Mesodermal cell (in vitro differentiated cells): ENCODE data around the gene JAG2.
A peak's percentile ranks its signal among the peaks of the same experiment; 100 is the strongest.

Experiments
- H3K27ac ChIP-seq: 2 replicates; pipeline ENCODE4 v1.7.0; 2013; ENCODE audit warnings: mild to moderate bottlenecking, low read depth, low read length, moderate library complexity; ENCODE audit not compliant: severe bottlenecking
- H3K36me3 ChIP-seq: 2 replicates; pipeline ENCODE4 v1.7.1; 2013; ENCODE audit warnings: mild to moderate bottlenecking, low read length, moderate library complexity; ENCODE audit not compliant: control insufficient read depth, insufficient read depth
- H3K4me1 ChIP-seq: one replicate; pipeline ENCODE4 v1.7.1; 2013; ENCODE audit warnings: mild to moderate bottlenecking, low read length; ENCODE audit not compliant: insufficient read depth, control insufficient read depth, poor library complexity, severe bottlenecking
- H3K4me3 ChIP-seq: 2 replicates; pipeline ENCODE4 v1.7.0; 2013; ENCODE audit warnings: low read length, control low read depth, mild to moderate bottlenecking; ENCODE audit not compliant: insufficient read depth, poor library complexity, severe bottlenecking; ENCODE audit errors: extremely low read depth
- H3K9me3 ChIP-seq: 2 replicates; pipeline ENCODE4 v1.7.1; 2013; ENCODE audit warnings: mild to moderate bottlenecking, low read length, moderate library complexity; ENCODE audit not compliant: control insufficient read depth
- WGBS, 2 experiments: methylation state at CpG; one replicate each; pipeline ENCODE4 v1.1.5; 2013; ENCODE audit warnings: missing lambda C conversion rate in 2 of 2; ENCODE audit not compliant: insufficient coverage in 2 of 2; 5-methylcytosine and 5-hydroxymethylcytosine counted together

The JAG2 gene

DNA sequence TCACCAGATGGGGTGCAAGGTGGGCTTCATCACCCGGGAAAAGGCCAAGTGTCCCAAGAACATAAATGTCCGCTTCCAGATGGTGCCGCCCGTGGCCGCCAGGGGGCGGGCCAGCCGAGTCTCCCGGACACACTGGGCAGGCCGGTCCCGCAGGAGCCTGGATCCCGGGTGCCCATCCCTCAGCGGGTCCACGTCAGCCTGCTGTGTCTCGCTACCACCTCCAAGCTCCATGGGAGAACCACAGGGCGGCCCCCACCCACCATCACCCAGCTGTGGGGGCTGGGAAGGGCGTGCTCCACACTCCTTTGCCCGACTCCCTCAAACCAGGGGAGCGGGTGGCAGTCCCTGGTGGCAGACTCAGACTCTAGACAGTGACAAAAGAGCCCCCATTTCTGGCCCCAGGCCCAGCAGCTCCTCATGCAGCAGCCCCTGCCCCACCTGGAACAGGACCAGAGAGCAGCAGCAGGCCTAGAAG, 34.5 kb upstream of the JAG2 start:
- 6 to 11% methylated on average over 12 to 18 of the region's 18 CpGs for WGBS, 2 experiments
- H3K4me1 ChIP-seq = peaks cover 11% of the 10 kb centered on the region
- H3K27ac ChIP-seq = no peak overlapping the region
- H3K9me3 ChIP-seq = no peaks in the 10 kb centered on the region
- no peak overlapping the region for H3K4me3 ChIP-seq
- no peaks in the 10 kb centered on the region for H3K36me3 ChIP-seq

DNA sequence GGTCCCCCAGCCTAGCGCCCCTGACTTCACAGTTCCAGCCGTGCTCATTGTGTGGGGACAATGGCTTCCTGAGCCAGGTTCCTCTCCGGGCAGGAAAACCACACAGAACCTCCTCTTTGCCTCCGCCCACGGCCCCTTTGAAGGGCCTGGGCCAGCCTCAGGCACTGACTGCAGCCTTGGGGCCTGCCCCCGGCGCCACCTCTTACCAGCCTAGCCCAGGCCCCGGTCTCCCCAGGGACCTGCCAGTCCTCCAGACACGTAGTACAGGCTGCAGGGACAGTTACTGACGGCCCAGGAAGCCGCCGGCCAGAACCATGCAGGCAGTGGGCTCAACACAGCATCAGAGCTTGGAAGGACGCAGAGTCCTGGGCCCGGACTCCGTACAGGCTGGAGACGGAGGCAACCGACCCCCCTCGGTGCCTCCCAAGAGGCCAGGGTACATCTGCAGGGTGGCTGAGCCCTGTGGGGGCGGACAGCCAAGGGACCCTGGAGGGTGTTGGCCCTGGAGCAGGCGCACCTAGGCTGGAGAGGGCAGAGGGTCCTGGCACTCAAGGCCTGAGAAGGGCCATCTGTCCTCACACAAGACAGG, 33.4 kb upstream of the JAG2 start:
- 85 to 86% methylated on average over 17 to 20 of the region's 20 CpGs for WGBS, 2 experiments
- Histone ChIP-seq H3K4me1 (peaks cover 22% of the 10 kb centered on the region), H3K36me3 (no peaks in the 10 kb centered on the region), H3K9me3 (no peaks in the 10 kb centered on the region), H3K4me3 (no peak overlapping the region), H3K27ac (no peak overlapping the region)

DNA sequence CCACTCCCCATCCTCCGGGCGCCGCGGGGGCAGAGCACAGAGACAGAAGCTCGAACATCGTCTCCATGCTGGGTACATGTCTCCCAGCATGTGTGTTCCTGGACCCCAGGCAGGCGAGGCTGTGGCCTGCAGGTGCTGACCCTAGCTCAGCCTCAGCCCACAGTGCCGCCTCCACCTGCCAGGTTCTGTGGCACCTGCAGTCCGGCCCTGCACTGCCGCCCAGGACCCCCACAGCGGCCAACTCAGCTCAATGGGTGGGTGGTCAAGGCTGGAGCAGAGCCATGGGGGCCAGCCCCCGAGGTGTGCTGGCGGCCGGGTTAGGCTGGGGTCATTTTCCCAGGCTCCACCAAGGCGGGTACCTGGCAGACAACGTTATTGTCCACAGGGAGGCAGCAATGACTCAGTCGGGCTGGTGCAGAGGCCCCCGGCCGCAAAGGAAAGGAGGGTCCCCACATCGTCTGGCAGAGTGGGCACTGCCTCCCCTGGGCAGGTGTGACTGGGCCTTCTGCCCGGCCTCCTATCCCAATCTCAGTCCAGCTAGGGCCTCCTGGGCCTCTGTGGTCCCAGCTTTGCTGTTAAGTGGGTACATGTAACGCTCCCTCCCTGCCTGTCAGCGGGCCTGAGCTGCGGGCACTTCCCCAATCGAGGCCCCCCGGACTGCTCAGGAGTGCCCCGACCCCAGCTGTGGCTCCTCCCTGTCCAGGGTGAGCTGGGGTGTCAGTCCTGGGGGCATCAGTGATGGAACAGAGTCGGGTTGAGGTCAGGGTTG, 32.8 kb upstream of the JAG2 start:
- Histone ChIP-seq H3K27ac (no peak overlapping the region), H3K4me3 (no peak overlapping the region), H3K4me1 (peaks cover 28% of the 10 kb centered on the region), H3K36me3 (no peaks in the 10 kb centered on the region), H3K9me3 (no peaks in the 10 kb centered on the region)
- WGBS, 2 experiments = 80 to 83% methylated on average over 24 to 27 of the region's 28 CpGs

DNA sequence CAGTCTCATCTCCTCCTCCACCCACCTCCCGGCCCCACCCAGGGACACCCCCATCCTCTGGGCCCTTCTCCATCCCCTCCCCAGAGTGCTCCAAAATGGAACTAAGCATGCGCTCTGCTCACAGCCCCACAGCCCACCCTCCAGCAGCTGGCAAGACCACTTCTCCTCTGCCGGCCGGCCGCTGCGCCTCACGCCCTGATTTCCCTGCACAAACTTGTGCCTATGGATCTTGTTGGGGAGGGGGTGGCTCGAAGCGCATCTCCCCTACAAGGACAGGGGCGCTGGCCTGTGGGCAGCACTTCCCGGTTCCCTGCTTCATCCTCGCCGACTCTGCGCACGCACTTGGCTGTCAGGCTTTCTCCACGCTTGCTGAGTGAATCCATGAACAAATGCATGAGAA, 32.1 kb upstream of the JAG2 start:
- 95 to 97% methylated on average over 11 to 14 of the region's 16 CpGs for WGBS, 2 experiments
- peaks cover 34% of the 10 kb centered on the region for H3K4me1 ChIP-seq

DNA sequence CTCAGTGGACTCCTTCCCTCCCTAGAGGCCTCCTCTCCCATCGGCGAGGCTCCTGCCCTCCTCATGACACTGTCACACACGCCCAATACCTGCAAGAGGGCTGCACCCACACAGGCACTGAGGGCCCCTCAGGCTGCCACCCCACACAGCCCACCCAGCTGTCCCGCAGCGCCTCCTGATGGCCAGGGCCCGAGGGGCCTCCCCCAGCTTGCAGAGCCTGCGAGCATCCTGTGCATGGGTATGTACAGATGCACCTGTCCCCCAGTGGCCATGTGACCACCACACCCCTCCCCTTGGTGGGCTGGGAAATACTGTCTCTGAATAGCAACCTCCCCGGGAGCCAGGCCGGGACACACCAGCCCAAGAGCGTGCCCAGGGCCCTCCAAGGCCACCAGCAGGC, 31.5 kb upstream of the JAG2 start:
- WGBS, 2 experiments = 84 to 96% methylated on average over 5 to 10 of the region's 10 CpGs
- Histone ChIP-seq H3K4me3 (no peak overlapping the region), H3K9me3 (no peaks in the 10 kb centered on the region), H3K36me3 (no peaks in the 10 kb centered on the region), H3K27ac (no peak overlapping the region), H3K4me1 (peaks cover 40% of the 10 kb centered on the region)

More for the DNA sequence above, 32.1 kb upstream of the JAG2 start:
- no peak overlapping the region for H3K27ac ChIP-seq
- no peak overlapping the region for H3K4me3 ChIP-seq
- no peaks in the 10 kb centered on the region for H3K36me3 ChIP-seq
- H3K9me3 ChIP-seq = no peaks in the 10 kb centered on the region

DNA sequence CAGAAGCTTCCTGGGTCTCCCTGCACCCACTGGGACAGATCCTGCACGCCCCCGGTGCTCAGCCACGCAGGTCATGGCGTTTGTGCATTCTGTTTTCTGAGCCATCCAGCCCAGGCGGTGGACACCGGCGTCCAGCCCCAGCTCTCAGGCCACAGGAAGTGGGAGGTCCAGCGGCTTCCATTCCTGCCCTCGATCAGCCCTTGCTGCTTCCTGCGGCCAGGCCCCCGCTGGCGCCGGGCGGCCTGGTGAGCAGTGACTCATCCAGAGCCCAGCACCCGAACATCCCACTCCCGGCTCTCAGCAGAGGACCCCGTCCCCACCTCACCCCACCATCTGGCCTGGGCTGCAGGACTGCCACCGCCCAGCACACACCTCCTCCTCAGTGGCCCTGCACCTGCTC, 30.5 kb upstream of the JAG2 start:
- H3K36me3 ChIP-seq = no peaks in the 10 kb centered on the region
- WGBS, 2 experiments = 82 to 87% methylated on average over 15 to 17 of the region's 18 CpGs
- H3K27ac ChIP-seq = no peak overlapping the region
- no peak overlapping the region for H3K4me3 ChIP-seq
- peaks cover 42% of the 10 kb centered on the region for H3K4me1 ChIP-seq
- H3K9me3 ChIP-seq = no peaks in the 10 kb centered on the region

DNA sequence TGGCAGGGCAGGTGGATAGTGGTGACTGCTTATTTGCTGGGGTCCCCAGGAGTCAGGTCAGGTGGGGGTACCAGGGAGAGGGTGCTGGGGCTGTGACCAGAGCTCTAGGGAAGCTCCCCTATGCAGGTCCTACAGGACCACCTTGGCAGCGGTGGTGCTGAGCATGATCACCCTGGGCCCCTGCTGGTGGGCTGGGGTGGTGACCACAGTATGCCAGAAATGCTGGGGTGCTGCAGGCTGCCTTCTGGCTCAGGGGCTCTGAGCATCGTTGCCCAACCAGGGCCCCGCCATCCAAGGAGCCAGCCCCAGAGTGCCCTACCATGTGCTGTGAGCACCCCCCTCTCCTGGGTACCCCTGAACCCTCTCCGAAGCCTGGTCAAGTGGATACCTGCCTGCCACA, 30.0 kb upstream of the JAG2 start:
- H3K27ac ChIP-seq = no peak overlapping the region
- no peaks in the 10 kb centered on the region for H3K36me3 ChIP-seq
- H3K4me1 ChIP-seq = peaks cover 42% of the 10 kb centered on the region
- no peak overlapping the region for H3K4me3 ChIP-seq
- no peaks in the 10 kb centered on the region for H3K9me3 ChIP-seq
- 97 to 98% methylated on average over 4 of the region's 4 CpGs for WGBS, 2 experiments

DNA sequence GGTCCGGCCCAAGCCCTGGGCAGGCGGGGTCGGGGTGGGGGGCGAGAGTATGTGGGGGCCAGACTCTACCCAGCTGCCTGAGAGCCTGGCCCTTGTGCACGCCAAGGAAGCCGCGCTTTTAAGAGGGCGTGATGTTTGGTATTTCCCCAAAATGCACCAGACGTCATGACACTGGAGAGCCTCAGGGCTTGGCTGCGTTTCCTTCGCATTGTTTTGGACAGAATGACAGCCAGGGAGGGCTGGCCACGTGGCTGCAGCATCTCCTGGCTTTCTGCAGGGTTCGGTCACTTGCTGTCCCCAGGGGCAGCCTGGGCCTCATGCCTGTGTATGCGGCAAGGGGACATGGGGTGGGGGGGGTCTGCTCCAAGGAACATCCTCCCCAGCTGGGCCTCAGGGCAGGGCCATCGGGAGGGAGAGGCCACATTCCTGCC, 28.6 kb upstream of the JAG2 start:
- no peaks in the 10 kb centered on the region for H3K36me3 ChIP-seq
- peaks cover 42% of the 10 kb centered on the region for H3K4me1 ChIP-seq
- WGBS, 2 experiments = 24 to 31% methylated on average over 13 to 14 of the region's 15 CpGs
- H3K9me3 ChIP-seq = no peaks in the 10 kb centered on the region
- H3K27ac ChIP-seq = no peak overlapping the region
- H3K4me3 ChIP-seq = no peak overlapping the region

DNA sequence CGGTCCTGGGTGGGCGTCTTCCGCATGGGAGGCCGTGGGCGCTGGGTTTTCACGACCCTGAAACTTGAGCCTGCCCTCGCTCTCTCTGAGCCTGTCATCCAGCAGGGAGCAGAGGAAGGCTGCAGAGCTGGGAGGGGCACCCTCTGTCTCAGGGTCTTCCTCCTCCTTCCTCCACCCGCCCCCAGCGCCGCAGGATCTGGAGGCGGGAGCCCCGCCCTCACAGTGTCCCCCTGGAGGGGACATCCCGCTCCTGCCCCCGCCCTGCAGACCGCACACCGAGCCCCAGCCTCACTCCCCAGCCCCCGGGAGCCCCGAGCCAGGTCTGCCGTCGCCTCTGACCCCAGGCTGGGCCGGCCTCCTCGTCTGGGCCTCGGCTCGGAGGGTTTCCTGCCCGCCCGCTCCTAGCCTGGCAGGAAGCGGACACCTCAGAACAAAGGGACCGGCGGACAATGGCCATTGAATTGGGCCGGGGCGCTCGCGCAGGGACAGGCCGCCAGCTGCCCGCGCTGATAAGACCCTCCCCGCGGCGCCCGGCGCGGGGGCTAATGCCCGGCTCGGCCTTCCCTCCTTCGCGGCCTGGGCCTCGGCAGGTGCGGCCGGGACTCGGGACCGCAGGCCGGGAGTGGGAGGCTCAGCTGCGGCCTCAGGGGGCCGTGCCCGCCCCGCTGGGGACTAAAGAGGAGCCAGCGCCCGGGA, 27.8 kb upstream of the JAG2 start:
- 1 to 2% methylated on average over 48 to 49 of the region's 58 CpGs for WGBS, 2 experiments
- Histone ChIP-seq H3K4me1 (peaks cover 39% of the 10 kb centered on the region), H3K27ac (peak overlapping the region; percentile 59), H3K4me3 (peak overlapping the region; percentile 26), H3K36me3 (no peaks in the 10 kb centered on the region), H3K9me3 (no peaks in the 10 kb centered on the region)

DNA sequence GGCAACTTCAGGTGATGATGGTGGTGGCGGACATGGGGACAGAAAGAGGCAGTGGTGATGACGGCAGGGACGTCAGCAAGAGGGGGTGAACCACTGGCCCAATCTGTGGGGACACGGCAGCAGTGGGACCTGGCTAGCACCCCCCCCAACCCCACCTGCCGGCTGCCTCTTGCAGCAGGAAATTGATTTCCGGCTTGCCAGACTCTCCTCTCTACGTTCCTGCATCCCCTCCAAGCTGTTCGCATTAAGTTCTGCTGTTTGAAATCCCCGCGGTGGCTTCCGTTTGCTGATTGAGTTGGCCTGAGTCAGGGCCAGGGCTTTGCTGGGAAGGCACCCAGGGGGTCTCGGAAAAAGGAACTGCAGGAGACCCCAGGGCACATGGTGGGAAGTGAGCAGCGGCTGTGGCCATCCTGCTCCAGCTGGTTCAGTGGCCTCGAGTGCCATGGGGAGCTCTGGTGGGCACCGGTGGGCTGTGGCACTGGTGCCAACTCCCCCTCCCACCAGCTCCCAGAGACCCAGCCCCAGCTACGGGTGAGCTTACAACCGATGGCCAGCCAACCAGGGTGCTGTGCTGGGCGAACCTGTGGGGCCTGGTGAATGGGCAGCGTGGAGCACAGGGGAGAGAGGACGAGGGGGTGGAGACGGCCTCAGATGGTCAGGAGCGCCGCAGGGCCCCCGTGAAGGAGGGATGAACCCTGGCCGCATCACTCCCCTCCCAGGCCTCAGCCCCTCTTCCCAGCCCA, 27.1 kb upstream of the JAG2 start:
- peak overlapping the region; percentile 59 for H3K27ac ChIP-seq
- H3K9me3 ChIP-seq = no peaks in the 10 kb centered on the region
- peaks cover 39% of the 10 kb centered on the region for H3K4me1 ChIP-seq
- 27 to 38% methylated on average over 18 to 19 of the region's 25 CpGs for WGBS, 2 experiments
- no peak overlapping the region for H3K4me3 ChIP-seq
- no peaks in the 10 kb centered on the region for H3K36me3 ChIP-seq
